Gastroesophageal sphincter (tissue), 3 donors: ENCODE measurements around the gene CNTNAP5.

ENCODE experiments used
- CTCF ChIP-seq, 4 experiments: fragments of 200-600 bp in 2 of 4; fragments of 450-650 bp in 2 of 4; sonication (generic) in 1 of 4; IDR thresholded peaks; one replicate each; pipeline ENCODE4 v1.5.1; 2017 to 2019; ENCODE audit warnings: antibody characterized with exemption in 4 of 4, mild to moderate bottlenecking in 2 of 4, moderate library complexity in 2 of 4
- POLR2A ChIP-seq, 2 donors: fragments of 450-650 bp; IDR thresholded peaks; one replicate each; pipeline ENCODE4 v1.6.1; 2017; ENCODE audit warnings: antibody characterized with exemption in 2 of 2, mild to moderate bottlenecking in 2 of 2, moderate library complexity in 1 of 2
- POLR2AphosphoS5 ChIP-seq: sonication (generic); formaldehyde crosslinking; IDR thresholded peaks from one replicate; pipeline ENCODE4 v1.6.1; 2017; ENCODE audit warnings: antibody characterized with exemption

- no peak for TF ChIP-seq CTCF (IDR thresholded peaks at IDR 0.05)
- TF ChIP-seq POLR2A (IDR thresholded peaks at IDR 0.05): no peak
- no peak for TF ChIP-seq POLR2AphosphoS5
Measured at GRCh38 chr2:124580263-124580662, 555.2 kb downstream of the CNTNAP5 start.
